OCI-LY7 (cell line): ENCODE data around the gene FRAT1.

Source experiments
- CTCF ChIP-seq: fragments of 200-600 bp; sonication (generic); conservative IDR thresholded peaks from 2 replicates; pipeline ENCODE4 v1.5.1; 2014; ENCODE audit warnings: mild to moderate bottlenecking, antibody characterized with exemption, low read length, moderate library complexity, mixed read lengths
- EZH2phosphoT487 ChIP-seq: fragments of 200-600 bp; sonication (generic); IDR thresholded peaks from 2 replicates; pipeline ENCODE4 v1.6.1; 2018; ENCODE audit warnings: low read depth, borderline replicate concordance, mild to moderate bottlenecking, mixed run types, antibody characterized with exemption, low read length, moderate library complexity, mixed read lengths

- no peak for TF ChIP-seq CTCF
- no peak for TF ChIP-seq EZH2phosphoT487
Measured at GRCh38 chr10:97274828-97275227, 44.2 kb upstream of the FRAT1 start.
